PC-9 (cell line): ENCODE measurements around the gene DSC1.

Source experiments
- CTCF ChIP-seq: fragments of 200-600 bp; sonication (generic); conservative IDR thresholded peaks from 2 replicates; pipeline ENCODE4 v1.6.1; 2017; ENCODE audit warnings: mixed run types, antibody characterized with exemption, mild to moderate bottlenecking, moderate library complexity
- EZH2 ChIP-seq: fragments of 200-600 bp; sonication (generic); IDR thresholded peaks from 2 replicates; pipeline ENCODE4 v1.8.0; 2017; ENCODE audit warnings: antibody characterized with exemption, low read depth

GRCh38 chr18:31205273-31205672 is 42.6 kb upstream of the DSC1 start:
- TF ChIP-seq CTCF (no peak), EZH2 (no peak)
